Activated T-helper 9 cell treated with anti-CD3 and anti-CD28 coated beads, Interleukin-2, amount 50 U/mL, for 16 hours (primary cell): ENCODE results near the gene CHDH.

Experiments
- DNase-seq: peaks from one replicate; pipeline ENCODE4 v3.0.0-alpha.2; 2020; ENCODE audit warnings: low read depth

Gene CHDH

DNA sequence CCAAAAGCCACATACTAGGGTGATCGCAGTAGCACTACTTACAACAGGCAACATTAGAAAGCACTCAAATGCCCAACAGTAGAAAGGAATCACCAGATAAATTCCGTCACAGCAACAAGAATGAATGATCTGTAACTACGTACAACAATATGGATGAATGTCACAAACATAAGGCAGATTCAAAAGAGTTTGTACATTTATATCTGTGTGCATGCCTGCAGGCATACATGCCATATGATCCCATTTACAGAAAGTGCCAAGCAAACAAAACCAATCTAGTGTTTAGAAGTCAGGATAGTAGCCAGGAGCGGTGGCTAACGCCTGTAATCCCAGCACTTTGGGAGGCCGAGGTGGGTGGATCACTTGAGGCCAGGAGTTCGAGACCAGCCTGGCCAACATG is 3.7 kb upstream of the CHDH start:
- DNase-seq = no peak

- DNase-seq = no peak
These were observed 584 bp upstream of the CHDH start for GRCh38 chr3:53846851-53847155.

- no peak for DNase-seq
These were observed 412 bp downstream of the CHDH start for GRCh38 chr3:53845881-53846133.

GRCh38 chr3:53845103-53845880 is 927 bp downstream of the CHDH start:
- DNase-seq = no peak

- DNase-seq = no peak
These were observed 1.7 kb downstream of the CHDH start for GRCh38 chr3:53844262-53845102.

GRCh38 chr3:53843195-53844177 is 2.7 kb downstream of the CHDH start:
- no peak for DNase-seq

DNA sequence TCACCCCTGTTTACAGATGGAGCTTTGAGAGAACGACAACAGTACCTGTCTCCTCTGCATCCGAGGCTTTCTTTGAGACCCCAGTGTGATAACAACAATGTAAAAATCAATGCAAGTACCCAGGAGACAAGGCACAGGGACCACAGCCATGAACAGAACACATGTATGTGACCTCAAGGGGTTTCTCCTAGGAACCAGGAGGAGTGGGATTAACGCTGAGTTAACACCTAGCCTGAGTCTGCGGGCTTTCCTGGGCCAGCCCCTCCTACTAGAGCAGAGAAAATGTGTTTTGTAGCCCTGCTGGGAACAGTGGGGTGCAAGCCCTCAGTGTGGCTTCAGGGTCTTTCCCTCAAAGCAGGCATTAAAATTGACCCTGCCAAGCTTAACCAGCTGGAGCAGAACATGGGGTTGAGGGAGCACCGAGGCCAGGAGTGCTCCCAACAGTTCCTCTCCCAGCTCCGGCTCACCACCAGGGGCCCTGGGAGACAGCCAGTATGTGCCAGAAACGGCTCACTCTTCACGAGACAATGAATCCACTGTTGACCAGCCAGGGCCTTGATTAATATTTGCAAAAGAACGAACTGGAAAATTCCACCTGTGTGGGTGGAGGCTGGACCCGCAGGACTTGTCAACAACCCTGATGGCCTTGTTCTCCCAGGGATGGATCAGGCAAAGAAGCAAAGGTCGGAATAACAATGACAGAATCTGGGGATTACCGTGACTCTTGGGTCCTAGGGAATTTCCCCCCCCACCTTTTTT is 3.6 kb downstream of the CHDH start:
- no peak for DNase-seq

GRCh38 chr3:53841296-53841695 is 4.9 kb downstream of the CHDH start:
- no peak for DNase-seq

DNA sequence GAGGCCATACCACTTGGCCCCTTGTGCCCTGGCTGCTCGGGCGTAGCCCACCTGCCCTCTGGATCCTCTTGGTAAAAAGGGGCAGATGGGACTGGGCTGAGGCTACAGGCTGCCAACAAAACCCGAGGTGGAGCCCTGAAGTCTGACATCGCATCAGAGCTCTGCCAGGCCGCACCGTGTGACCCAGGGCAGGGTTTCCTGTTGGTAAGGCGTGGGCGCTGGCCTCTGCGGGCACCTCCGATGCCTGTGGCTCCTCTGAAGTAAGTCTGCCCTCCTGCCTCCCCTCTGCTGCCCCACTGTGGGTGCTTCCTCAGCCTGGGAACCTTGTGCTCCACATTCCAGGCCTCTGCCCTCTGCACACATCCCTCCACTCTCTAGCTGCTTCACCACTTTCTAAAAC is 8.9 kb downstream of the CHDH start:
- DNase-seq = no peak

DNA sequence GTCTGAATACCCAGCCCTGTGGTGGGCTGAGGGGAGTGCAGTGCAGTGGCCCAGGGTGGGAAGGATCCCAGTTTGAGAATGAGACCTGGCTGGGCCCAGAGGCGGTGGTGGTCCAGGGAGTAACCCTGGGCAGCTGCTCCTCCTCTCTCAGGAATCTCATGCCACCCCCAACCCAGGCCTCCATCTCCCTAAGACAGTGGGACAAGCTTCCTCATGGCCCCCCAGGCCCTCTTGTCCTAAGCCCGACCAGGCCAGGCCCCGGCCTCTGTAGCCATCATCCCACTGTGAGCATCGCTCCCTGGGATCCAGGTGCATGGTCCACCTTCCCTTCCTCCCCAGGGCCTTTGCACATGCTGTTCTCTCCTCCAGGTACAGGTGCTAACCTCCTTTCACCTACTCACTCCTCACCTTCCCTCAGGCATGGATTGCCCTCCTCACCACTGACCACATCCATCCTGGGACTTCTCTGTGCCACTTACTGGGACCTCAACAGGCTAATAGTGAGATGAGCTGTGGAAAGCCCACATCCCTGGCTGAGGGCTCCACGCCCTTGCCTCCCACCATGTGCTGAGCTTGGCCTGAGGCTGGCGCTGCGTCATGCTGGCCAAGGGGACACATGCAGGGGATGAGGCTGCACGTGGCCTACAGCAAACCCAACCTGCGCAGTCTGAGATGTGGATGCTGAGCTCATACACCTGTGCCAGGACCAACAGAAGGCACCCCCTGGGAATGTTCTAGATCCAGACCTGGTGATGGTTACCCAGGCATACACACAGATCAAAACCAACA is 9.9 kb downstream of the CHDH start:
- DNase-seq = no peak

DNA sequence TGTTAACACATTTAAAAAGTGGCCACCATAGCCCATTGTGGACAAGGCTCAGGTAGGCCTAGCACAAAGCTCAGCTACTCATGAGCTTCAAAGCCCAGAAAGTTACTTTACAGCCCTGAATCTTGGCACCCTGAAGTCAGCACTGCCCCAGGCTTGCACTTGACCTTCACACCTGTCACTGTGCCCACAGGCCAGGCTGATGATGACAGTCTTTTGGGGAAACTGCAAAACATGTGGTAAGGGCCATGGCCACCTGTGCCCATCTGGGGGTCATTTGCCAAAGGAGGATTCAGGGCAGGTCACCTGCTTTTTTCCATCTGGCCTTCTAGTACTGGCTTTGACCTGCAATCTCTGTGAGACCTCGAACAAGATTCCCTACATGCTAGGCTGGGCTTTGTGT is 11.0 kb downstream of the CHDH start:
- no peak for DNase-seq

DNA sequence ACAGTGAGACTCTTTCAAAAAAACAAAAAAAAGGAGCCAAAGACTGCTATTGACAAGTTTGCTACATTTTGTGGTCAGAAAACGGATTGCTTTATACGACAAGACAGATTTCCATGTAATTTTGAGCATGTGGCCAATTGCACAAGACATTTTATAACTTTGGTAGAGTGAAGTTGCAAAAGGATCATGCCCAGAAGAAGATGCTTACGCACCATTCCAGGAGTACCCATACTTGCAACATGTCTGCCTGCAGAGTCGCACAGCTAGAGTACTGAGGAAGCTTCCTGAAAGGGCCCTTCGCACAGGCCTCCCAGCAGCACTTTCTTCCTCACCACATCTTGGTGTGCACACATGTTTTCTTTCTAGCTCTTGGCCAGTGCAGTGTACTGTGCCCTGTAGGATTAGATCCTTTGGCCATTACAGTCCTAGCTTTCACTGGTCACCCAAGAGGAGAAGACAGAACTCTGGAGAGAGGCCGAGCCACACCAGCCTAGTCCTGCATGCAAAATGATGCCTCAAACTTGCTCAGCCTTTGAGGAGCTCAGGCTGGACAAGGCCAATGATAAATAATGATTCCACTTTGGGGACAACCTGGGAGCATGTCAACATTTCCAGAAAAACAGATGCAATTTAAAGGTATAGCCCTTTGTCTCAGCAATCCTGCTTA is 11.7 kb downstream of the CHDH start:
- DNase-seq = no peak

DNA sequence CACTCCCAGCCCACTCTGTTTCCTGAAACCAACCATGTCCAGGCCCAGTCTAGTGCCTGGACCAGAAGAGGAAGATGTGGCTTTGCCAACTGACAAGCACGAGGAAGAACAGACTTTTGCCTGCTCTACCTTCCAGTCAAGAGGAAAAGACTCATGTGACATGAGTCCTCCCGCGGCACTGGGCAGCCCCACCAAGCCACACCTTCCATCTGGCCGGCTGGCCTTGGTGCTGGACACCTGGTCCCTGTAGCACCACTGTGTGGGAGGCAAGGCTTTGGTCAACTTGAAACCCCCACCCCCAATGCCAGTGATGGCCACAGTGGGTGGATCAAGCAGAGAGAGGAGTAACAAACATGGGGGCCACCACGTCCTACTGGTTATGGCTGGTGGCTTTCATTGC is 12.5 kb downstream of the CHDH start:
- no peak for DNase-seq

DNA sequence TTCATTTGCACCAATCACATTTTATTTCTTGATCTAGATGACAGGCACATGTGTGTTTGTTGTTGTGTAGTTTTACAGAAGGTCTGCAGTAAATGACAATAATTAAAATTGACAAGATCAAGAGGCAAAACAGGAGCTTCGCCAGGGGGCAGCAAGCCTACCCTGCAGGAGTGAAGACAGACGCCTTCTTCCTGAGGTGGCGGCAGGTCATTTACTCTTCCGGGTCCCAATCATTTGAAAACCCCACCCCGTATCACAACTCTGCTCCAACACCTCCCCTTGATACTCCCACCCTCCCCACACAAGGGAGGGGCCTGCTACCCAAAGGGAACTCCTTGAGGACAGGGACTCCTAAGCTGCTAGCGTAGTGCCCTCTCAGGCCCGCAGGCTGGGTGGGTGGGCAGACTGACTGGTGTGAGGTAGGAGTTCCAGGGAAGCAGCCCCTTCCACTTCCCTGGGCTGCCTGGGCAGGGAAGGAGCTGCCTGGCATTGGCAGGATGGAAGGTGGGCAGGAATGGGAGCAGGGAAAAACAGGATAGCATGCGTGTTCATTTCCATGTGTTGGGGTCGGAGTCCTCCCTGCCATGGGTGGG is 13.1 kb downstream of the CHDH start:
- no peak for DNase-seq

- DNase-seq = no peak
These were observed 15.3 kb downstream of the CHDH start for GRCh38 chr3:53830944-53831343.

DNA sequence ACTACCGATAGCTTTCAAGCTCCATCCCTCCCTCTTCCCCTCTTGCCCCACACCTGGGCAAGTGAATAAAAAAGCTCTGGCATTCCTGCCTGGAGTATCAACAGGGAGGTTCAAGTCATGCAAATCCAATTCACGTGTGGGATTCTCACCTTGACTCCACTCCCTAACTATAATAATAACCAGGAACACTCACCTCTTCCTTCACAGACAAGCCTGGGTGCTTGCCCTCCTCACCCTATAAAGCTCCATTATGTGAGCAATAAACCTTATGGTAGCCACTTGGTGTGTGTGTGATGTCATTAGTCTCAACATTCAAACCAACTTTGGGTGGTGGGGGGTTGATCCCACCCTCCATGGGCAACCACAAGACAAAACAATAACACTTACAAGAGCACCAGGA is 16.6 kb downstream of the CHDH start:
- no peak for DNase-seq

GRCh38 chr3:53828581-53828980 is 17.6 kb downstream of the CHDH start:
- DNase-seq = no peak

DNA sequence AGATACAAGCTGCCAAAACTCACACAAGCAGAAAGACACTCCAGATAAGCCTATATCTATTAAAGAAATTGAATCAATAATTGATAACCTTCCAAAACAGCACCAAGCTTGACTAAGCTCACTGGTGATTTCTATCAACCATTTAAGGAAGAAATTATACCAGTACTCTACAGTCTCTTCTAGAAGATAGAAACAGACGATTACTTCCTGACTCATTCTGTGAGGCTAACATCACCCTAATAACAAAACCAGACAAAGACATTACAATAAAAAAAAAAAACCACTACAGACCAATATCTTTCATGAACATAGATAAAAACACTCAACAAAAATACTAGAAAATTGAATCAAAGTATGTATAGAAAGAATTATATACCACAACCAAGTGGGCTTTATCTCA is 20.2 kb downstream of the CHDH start:
- DNase-seq = no peak

- no peak for DNase-seq
These were observed 21.4 kb downstream of the CHDH start for GRCh38 chr3:53824795-53825194.

DNA sequence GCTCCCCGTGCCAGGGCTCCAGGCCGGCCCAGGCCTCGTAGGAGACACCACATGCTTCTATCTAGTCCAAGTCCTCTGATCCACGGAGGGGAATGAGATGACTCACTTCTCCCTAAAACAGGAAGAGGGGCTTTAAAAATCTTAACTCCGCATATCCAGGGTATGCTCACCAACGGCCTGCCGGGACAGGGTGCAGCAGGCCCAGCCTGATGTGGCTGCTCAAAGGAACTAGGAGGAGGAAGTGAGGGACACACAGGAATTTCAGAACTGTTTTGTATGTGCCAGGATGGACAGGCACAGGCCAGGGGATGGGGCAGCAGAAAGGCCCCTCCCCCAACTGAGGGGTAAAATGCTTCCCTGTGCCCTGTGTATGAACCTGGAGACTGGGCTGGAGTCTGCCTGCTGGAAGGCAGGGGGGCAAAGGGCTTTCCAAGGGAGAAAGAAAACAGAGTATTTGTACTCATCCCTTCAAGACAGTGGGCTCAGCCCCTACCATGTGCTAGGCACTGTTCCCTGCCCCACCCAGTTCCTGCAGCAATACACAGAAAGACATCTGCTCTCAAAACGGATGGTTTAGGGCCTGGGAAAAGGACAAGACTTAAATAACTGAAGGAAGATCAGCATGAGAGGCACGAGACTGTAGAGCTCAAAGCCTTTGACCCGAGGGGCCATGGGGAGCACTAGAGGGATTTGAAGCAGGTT is 22.1 kb downstream of the CHDH start:
- DNase-seq = no peak
